Epithelial cell of esophagus (primary cell): ENCODE data around the gene SND1.
A peak's percentile ranks its signal among the peaks of the same experiment; 100 is the strongest.

Experiments
- DNase-seq: peaks from one replicate; pipeline ENCODE4 v3.0.0; 2010; ENCODE audit warnings: low read depth
- H3K4me3 ChIP-seq: 2 replicates; pipeline ENCODE4 v1.5.1; 2011; ENCODE audit warnings: mild to moderate bottlenecking, low read length, control low read depth
- CTCF ChIP-seq: IDR thresholded peaks from 2 replicates; pipeline ENCODE4 v1.5.1; 2011; ENCODE audit warnings: low read depth, mild to moderate bottlenecking, low read length, control low read depth, inconsistent platforms; ENCODE audit not compliant: insufficient read depth; ENCODE audit errors: missing control alignments

The SND1 gene

GRCh38 chr7:128037880-128038619, 386.1 kb downstream of the SND1 start:
- H3K4me3 ChIP-seq = no peak overlapping the region
- no peak for DNase-seq
- no peak for TF ChIP-seq CTCF

- H3K4me3 ChIP-seq = no peak overlapping the region
- no peak for DNase-seq
- no peak for TF ChIP-seq CTCF
Measured at GRCh38 chr7:128039544-128039953, 387.6 kb downstream of the SND1 start.

- no peak for TF ChIP-seq CTCF
- H3K4me3 ChIP-seq = no peak overlapping the region
- DNase-seq = no peak
Measured at GRCh38 chr7:128040205-128040604, 388.2 kb downstream of the SND1 start.

- H3K4me3 ChIP-seq = no peak overlapping the region
- peak; percentile 81 for DNase-seq
- TF ChIP-seq CTCF = no peak
Measured at GRCh38 chr7:128041203-128041602, 389.2 kb downstream of the SND1 start.

- no peak for TF ChIP-seq CTCF
- DNase-seq = no peak
- H3K4me3 ChIP-seq = no peak overlapping the region
Measured at GRCh38 chr7:128042012-128042411, 390.0 kb downstream of the SND1 start.

GRCh38 chr7:128044064-128044463, 392.1 kb downstream of the SND1 start:
- H3K4me3 ChIP-seq = no peak overlapping the region
- no peak for TF ChIP-seq CTCF
- DNase-seq = no peak

- TF ChIP-seq CTCF = no peak
- no peak for DNase-seq
- H3K4me3 ChIP-seq = no peak overlapping the region
Measured at GRCh38 chr7:128045158-128045557, 393.2 kb downstream of the SND1 start.
